NT2/D1 (cell line): ENCODE results near the gene DCLK1.

Experiments
- DNase-seq: peaks from one replicate; pipeline ENCODE4 v3.0.0-alpha.2; 2011; ENCODE audit warnings: low read depth, low spot score
- H3K27me3 ChIP-seq: 2 replicates; pipeline ENCODE4 v1.6.0; 2011; ENCODE audit warnings: mild to moderate bottlenecking; ENCODE audit not compliant: insufficient read length, insufficient read depth
- H3K36me3 ChIP-seq: 2 replicates; pipeline ENCODE4 v1.6.1; 2011; ENCODE audit warnings: mild to moderate bottlenecking, low read length, mixed read lengths; ENCODE audit not compliant: insufficient read depth, insufficient read length
- H3K4me1 ChIP-seq: 2 replicates; pipeline ENCODE4 v1.5.1; 2011; ENCODE audit not compliant: insufficient read depth, insufficient read length
- H3K4me3 ChIP-seq: 2 replicates; pipeline ENCODE4 v1.5.1; 2011; ENCODE audit warnings: low read depth; ENCODE audit not compliant: insufficient read length
- H3K9ac ChIP-seq: 2 replicates; pipeline ENCODE4 v1.6.0; 2011; ENCODE audit warnings: low read depth; ENCODE audit not compliant: insufficient read length
- H3K9me3 ChIP-seq: 2 replicates; pipeline ENCODE4 v1.5.1; 2011; ENCODE audit warnings: mild to moderate bottlenecking, low read length; ENCODE audit not compliant: insufficient read depth
- SUZ12 ChIP-seq: IDR thresholded peaks from 2 replicates; pipeline ENCODE4 v1.6.1; 2011; ENCODE audit not compliant: insufficient read length, insufficient read depth; ENCODE audit errors: extremely low read depth
- YY1 ChIP-seq: IDR thresholded peaks from 2 replicates; pipeline ENCODE4 v1.6.1; 2011; ENCODE audit not compliant: insufficient read length, insufficient read depth
- ZNF274 ChIP-seq: IDR thresholded peaks from 2 replicates; pipeline ENCODE4 v1.6.1; 2011; ENCODE audit warnings: mild to moderate bottlenecking, low read depth, low read length

The DCLK1 gene

GRCh38 chr13:35822666-35823065 is 308.5 kb downstream of the DCLK1 start:
- DNase-seq = no peak
- Histone ChIP-seq H3K36me3 (peaks cover 34% of the 10 kb centered on the region), H3K4me3 (no peak overlapping the region)

GRCh38 chr13:35818633-35819067 is 312.5 kb downstream of the DCLK1 start:
- peak; percentile 9 for DNase-seq
- no peak for TF ChIP-seq YY1
- TF ChIP-seq SUZ12 = no peak
- no peak for TF ChIP-seq ZNF274

More at GRCh38 chr13:35822666-35823065, 308.5 kb downstream of the DCLK1 start:
- TF ChIP-seq YY1 (no peak), SUZ12 (no peak), ZNF274 (no peak)
- Histone ChIP-seq H3K9me3 (no peaks in the 10 kb centered on the region), H3K4me1 (no peaks in the 10 kb centered on the region), H3K27me3 (no peaks in the 10 kb centered on the region), H3K9ac (no peak overlapping the region)

GRCh38 chr13:35817642-35818607 is 313.3 kb downstream of the DCLK1 start:
- Histone ChIP-seq H3K9ac (no peak overlapping the region), H3K27me3 (no peaks in the 10 kb centered on the region), H3K4me1 (no peaks in the 10 kb centered on the region), H3K4me3 (no peak overlapping the region), H3K36me3 (peaks cover 17% of the 10 kb centered on the region), H3K9me3 (no peaks in the 10 kb centered on the region)
- TF ChIP-seq SUZ12 (no peak), YY1 (no peak), ZNF274 (no peak)
- no peak for DNase-seq

More at GRCh38 chr13:35818633-35819067, 312.5 kb downstream of the DCLK1 start:
- Histone ChIP-seq H3K4me3 (no peak overlapping the region), H3K9me3 (no peaks in the 10 kb centered on the region), H3K36me3 (peaks cover 18% of the 10 kb centered on the region), H3K27me3 (no peaks in the 10 kb centered on the region), H3K4me1 (no peaks in the 10 kb centered on the region), H3K9ac (no peak overlapping the region)

- H3K27me3 ChIP-seq = no peaks in the 10 kb centered on the region
- H3K9ac ChIP-seq = no peak overlapping the region
- H3K9me3 ChIP-seq = no peaks in the 10 kb centered on the region
- TF ChIP-seq YY1 (no peak), SUZ12 (no peak), ZNF274 (no peak)
- H3K36me3 ChIP-seq = peaks cover 2% of the 10 kb centered on the region
- no peak overlapping the region for H3K4me3 ChIP-seq
- no peak for DNase-seq
- H3K4me1 ChIP-seq = no peaks in the 10 kb centered on the region
Observed at GRCh38 chr13:35814605-35815011, 316.6 kb downstream of the DCLK1 start.

- no peaks in the 10 kb centered on the region for H3K9me3 ChIP-seq
- DNase-seq = no peak
- H3K4me3 ChIP-seq = no peak overlapping the region
- TF ChIP-seq YY1 = no peak
- TF ChIP-seq SUZ12 = no peak
- no peak for TF ChIP-seq ZNF274
- no peaks in the 10 kb centered on the region for H3K4me1 ChIP-seq
- H3K36me3 ChIP-seq = peaks cover 7% of the 10 kb centered on the region
- H3K9ac ChIP-seq = no peak overlapping the region
- H3K27me3 ChIP-seq = no peaks in the 10 kb centered on the region
Observed at GRCh38 chr13:35812736-35813135, 318.4 kb downstream of the DCLK1 start.

- Histone ChIP-seq H3K36me3 (peaks cover 8% of the 10 kb centered on the region), H3K4me1 (no peaks in the 10 kb centered on the region), H3K9me3 (no peaks in the 10 kb centered on the region), H3K4me3 (no peak overlapping the region), H3K9ac (no peak overlapping the region), H3K27me3 (no peaks in the 10 kb centered on the region)
- TF ChIP-seq YY1 (no peak), ZNF274 (no peak), SUZ12 (no peak)
- DNase-seq = no peak
Observed at GRCh38 chr13:35810321-35810720, 320.9 kb downstream of the DCLK1 start.

- no peaks in the 10 kb centered on the region for H3K4me1 ChIP-seq
- no peaks in the 10 kb centered on the region for H3K27me3 ChIP-seq
- H3K9ac ChIP-seq = no peak overlapping the region
- no peaks in the 10 kb centered on the region for H3K9me3 ChIP-seq
- no peak overlapping the region for H3K4me3 ChIP-seq
- peaks cover 8% of the 10 kb centered on the region for H3K36me3 ChIP-seq
- no peak for DNase-seq
- no peak for TF ChIP-seq ZNF274
- no peak for TF ChIP-seq YY1
- no peak for TF ChIP-seq SUZ12
Observed at GRCh38 chr13:35808846-35809245, 322.3 kb downstream of the DCLK1 start.
